ENCODE data around the gene REEP6. TPM values are rescaled to one million over a fixed set of nuclear protein-coding genes. Genes with fewer than 3 reads are reported as not detected.

REEP6 gene
- total and polyA plus RNA-seq, 2 experiments from 2014 or later = 3.0 to 4.3 TPM

DNA sequence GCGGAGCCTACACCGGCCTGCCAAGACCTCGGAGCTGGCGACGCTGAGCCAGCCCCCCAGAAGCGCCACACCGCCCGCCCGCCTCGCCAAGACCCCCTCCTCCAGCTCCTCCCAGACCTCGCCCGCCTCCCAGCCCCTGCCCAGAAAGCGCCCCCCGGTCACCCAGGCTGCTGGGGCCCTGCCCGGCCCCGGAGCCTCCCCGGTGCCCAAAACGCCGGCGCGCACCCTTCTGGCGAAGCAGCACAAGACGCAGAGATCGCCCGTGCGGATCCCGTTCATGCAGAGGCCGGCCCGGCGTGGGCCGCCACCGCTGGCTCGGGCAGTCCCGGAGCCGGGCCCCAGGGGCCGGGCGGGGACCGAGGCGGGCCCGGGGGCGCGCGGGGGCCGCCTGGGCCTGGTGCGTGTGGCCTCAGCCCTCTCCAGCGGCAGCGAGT, 22.1 kb upstream of the REEP6 start:
- 2% methylated on average over 27 to 41 of the region's 47 CpGs for WGBS, 2 experiments (ENCODE audit: low coverage in 1 of 2, low lambda C conversion rate in 2 of 2, missing lambda C conversion rate in 2 of 2)
- H3K36me3 ChIP-seq (ENCODE audit: low read depth) = no peaks in the 10 kb centered on the region
- H3K9me3 ChIP-seq (ENCODE audit: low read depth) = no peaks in the 10 kb centered on the region
- H2AFZ ChIP-seq = no peak overlapping the region; the same call in 1 of the 2 replicates
- H3K27me3 ChIP-seq (replicated peaks; ENCODE audit: insufficient read depth) = no peaks in the 10 kb centered on the region; the same call in 1 of the 2 replicates
- H3K9me2 ChIP-seq (ENCODE audit: insufficient read depth) = no peaks in the 10 kb centered on the region
- no peak overlapping the region for H3K27ac ChIP-seq
- TF ChIP-seq EZH2phosphoT487 (IDR thresholded peaks at IDR 0.05; ENCODE audit: insufficient read depth, low read depth) (no peak), EZH2 (IDR thresholded peaks at IDR 0.05; ENCODE audit: insufficient read depth, poor library complexity, severe bottlenecking) (peak; percentile 38)
- H3F3A ChIP-seq (ENCODE audit: insufficient read depth) = no peaks in the 10 kb centered on the region
- H4K20me1 ChIP-seq (ENCODE audit: insufficient read depth) = no peaks in the 10 kb centered on the region
- in situ Hi-C loops (cut with MboI) = no loop called here
- peak; percentile 83 for DNase-seq
- peak overlapping the region; percentile 31 for H3K4me2 ChIP-seq (ENCODE audit: unreplicated experiment)
- peak overlapping the region; percentile 44; the same call in 1 of the 2 replicates for H3K9ac ChIP-seq
- H3K4me3 ChIP-seq = peak overlapping the region; percentile 61
- no peaks in the 10 kb centered on the region for H3K4me1 ChIP-seq (ENCODE audit: insufficient read depth)
- H3K79me2 ChIP-seq (ENCODE audit: insufficient read depth) = no peaks in the 10 kb centered on the region

DNA sequence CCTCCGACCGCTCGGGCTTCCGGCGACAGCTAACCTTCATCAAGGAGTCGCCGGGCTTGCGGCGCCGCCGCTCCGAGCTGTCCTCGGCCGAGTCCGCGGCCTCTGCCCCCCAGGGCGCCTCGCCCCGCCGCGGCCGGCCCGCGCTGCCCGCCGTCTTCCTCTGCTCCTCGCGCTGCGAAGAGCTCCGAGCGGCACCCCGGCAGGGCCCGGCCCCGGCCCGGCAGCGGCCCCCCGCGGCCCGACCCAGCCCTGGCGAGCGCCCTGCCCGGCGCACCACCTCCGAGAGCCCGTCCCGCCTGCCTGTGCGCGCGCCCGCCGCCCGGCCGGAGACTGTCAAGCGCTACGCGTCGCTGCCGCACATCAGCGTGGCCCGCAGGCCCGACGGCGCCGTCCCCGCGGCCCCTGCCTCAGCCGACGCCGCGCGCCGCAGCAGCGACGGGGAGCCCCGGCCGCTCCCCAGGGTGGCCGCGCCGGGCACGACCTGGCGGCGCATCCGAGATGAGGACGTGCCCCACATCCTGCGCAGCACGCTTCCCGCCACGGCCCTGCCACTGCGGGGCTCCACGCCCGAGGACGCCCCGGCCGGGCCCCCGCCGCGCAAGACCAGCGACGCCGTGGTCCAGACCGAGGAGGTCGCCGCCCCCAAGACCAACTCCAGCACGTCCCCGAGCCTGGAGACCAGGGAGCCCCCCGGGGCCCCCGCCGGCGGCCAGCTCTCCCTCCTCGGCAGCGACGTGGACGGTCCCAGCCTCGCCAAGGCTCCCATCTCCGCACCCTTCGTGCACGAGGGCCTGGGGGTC, 21.5 kb upstream of the REEP6 start:
- peak; percentile 59 for DNase-seq
- Histone ChIP-seq H3K36me3 (ENCODE audit: low read depth) (no peaks in the 10 kb centered on the region), H3K27ac (no peak overlapping the region), H3K4me3 (peak overlapping the region; percentile 61), H2AFZ (no peak overlapping the region), H3K9me2 (ENCODE audit: insufficient read depth) (no peaks in the 10 kb centered on the region), H3F3A (ENCODE audit: insufficient read depth) (no peaks in the 10 kb centered on the region), H3K9ac (peak overlapping the region; percentile 33; the same call in 1 of the 2 replicates), H3K27me3 (replicated peaks; ENCODE audit: insufficient read depth) (no peaks in the 10 kb centered on the region; the same call in 1 of the 2 replicates), H3K79me2 (ENCODE audit: insufficient read depth) (no peaks in the 10 kb centered on the region), H3K4me2 (ENCODE audit: unreplicated experiment) (peak overlapping the region; percentile 89), H3K9me3 (ENCODE audit: low read depth) (no peaks in the 10 kb centered on the region), H4K20me1 (ENCODE audit: insufficient read depth) (no peaks in the 10 kb centered on the region), H3K4me1 (ENCODE audit: insufficient read depth) (no peaks in the 10 kb centered on the region)
- no peak for TF ChIP-seq EZH2 (IDR thresholded peaks at IDR 0.05; ENCODE audit: insufficient read depth, poor library complexity, severe bottlenecking)
- no peak for TF ChIP-seq EZH2phosphoT487 (IDR thresholded peaks at IDR 0.05; ENCODE audit: insufficient read depth, low read depth)
- in situ Hi-C loops (cut with MboI) = no loop called here
- 3 to 6% methylated on average over 58 to 68 of the region's 117 CpGs for WGBS, 2 experiments (ENCODE audit: low coverage in 1 of 2, low lambda C conversion rate in 2 of 2, missing lambda C conversion rate in 2 of 2)

DNA sequence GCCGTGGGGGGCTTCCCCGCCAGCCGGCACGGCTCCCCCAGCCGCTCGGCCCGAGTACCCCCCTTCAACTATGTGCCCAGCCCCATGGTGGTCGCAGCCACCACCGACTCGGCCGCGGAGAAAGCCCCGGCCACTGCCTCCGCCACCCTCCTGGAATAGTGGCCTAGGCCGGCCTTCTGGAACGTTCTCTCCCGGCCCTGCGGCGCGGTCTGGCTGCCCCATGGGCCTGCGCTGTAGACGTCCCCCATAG, 21.0 kb upstream of the REEP6 start:
- peak overlapping the region; percentile 89 for H3K4me2 ChIP-seq (ENCODE audit: unreplicated experiment)
- H4K20me1 ChIP-seq (ENCODE audit: insufficient read depth) = no peaks in the 10 kb centered on the region

DNA sequence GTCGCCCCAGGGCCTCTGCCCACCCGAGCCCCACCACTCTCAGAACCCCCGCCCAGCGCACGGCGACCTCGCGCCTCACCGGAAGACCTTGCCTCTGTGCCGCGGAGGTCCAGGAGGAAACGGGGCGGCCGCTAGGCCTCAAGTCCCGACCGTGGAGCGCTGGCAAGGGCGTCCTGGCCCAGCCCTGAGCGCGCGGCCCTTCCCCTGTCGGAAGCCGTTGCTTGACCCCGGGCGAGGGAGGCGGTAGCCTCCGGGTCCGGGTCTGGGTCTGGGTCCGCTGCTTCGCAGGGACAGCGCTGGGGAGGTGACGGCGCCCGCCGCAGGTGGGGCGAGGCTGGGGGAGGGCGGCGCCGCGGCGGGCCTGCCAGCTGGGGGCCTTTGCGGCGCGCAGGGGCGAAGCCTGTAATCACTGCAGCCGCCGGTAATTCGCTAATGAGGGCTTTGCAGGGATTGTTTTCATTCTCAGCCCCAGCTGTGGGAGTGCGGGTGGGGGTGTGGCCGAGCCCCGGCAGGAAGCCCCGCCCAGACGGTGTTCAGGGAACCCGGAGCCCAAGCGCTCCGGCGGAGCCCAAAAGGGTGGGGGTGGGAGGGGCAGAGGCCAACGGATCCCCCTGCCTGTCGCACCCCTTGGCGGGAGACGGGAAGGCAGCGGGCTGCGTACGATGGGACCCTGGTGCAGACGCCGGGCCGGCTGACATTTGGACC, 20.5 kb upstream of the REEP6 start:
- TF ChIP-seq EZH2phosphoT487 (IDR thresholded peaks at IDR 0.05; ENCODE audit: insufficient read depth, low read depth) (no peak), EZH2 (IDR thresholded peaks at IDR 0.05; ENCODE audit: insufficient read depth, poor library complexity, severe bottlenecking) (no peak)
- Histone ChIP-seq H3K27me3 (replicated peaks; ENCODE audit: insufficient read depth) (no peaks in the 10 kb centered on the region; the same call in 1 of the 2 replicates), H3K36me3 (ENCODE audit: low read depth) (no peaks in the 10 kb centered on the region), H3F3A (ENCODE audit: insufficient read depth) (no peaks in the 10 kb centered on the region), H3K9me2 (ENCODE audit: insufficient read depth) (no peaks in the 10 kb centered on the region), H3K27ac (no peak overlapping the region), H4K20me1 (ENCODE audit: insufficient read depth) (no peaks in the 10 kb centered on the region), H3K4me1 (ENCODE audit: insufficient read depth) (no peaks in the 10 kb centered on the region), H3K9ac (peak overlapping the region; percentile 33), H3K4me2 (ENCODE audit: unreplicated experiment) (peak overlapping the region; percentile 89), H2AFZ (no peak overlapping the region), H3K9me3 (ENCODE audit: low read depth) (no peaks in the 10 kb centered on the region), H3K79me2 (ENCODE audit: insufficient read depth) (no peaks in the 10 kb centered on the region; the same call in 1 of the 2 replicates), H3K4me3 (peak overlapping the region; percentile 61)
- 2% methylated on average over 25 to 58 of the region's 67 CpGs for WGBS, 2 experiments (ENCODE audit: low coverage in 1 of 2, low lambda C conversion rate in 2 of 2, missing lambda C conversion rate in 2 of 2)
- peak; percentile 65 for DNase-seq
- in situ Hi-C loops (cut with MboI) = no loop called here

More for the DNA sequence above, 21.0 kb upstream of the REEP6 start:
- H3K4me1 ChIP-seq (ENCODE audit: insufficient read depth) = no peaks in the 10 kb centered on the region
- H3K27ac ChIP-seq = no peak overlapping the region
- H3K4me3 ChIP-seq = peak overlapping the region; percentile 61
- no peaks in the 10 kb centered on the region for H3K36me3 ChIP-seq (ENCODE audit: low read depth)
- H2AFZ ChIP-seq = no peak overlapping the region
- no peak for TF ChIP-seq EZH2phosphoT487 (IDR thresholded peaks at IDR 0.05; ENCODE audit: insufficient read depth, low read depth)
- TF ChIP-seq EZH2 (IDR thresholded peaks at IDR 0.05; ENCODE audit: insufficient read depth, poor library complexity, severe bottlenecking) = no peak
- no peaks in the 10 kb centered on the region for H3F3A ChIP-seq (ENCODE audit: insufficient read depth)
- H3K79me2 ChIP-seq (ENCODE audit: insufficient read depth) = no peaks in the 10 kb centered on the region
- no peaks in the 10 kb centered on the region; the same call in 1 of the 2 replicates for H3K27me3 ChIP-seq (replicated peaks; ENCODE audit: insufficient read depth)
- H3K9ac ChIP-seq = peak overlapping the region; percentile 33
- no peaks in the 10 kb centered on the region for H3K9me2 ChIP-seq (ENCODE audit: insufficient read depth)
- DNase-seq = no peak
- H3K9me3 ChIP-seq (ENCODE audit: low read depth) = no peaks in the 10 kb centered on the region
- WGBS, 2 experiments (ENCODE audit: low coverage in 1 of 2, low lambda C conversion rate in 2 of 2, missing lambda C conversion rate in 2 of 2) = 2 to 16% methylated on average over 9 to 22 of the region's 22 CpGs
- in situ Hi-C loops (cut with MboI) = no loop called here
